DND-41 (cell line): ENCODE results near the gene TIGD7.

Experiments
- ATAC-seq: fragments of 200-7000 bp; cut with Tn5 transposase; 3 replicates; pipeline ENCODE4 v1.9.1; 2021; ENCODE audit warnings: low read depth; ENCODE audit not compliant: insufficient read depth
- DNase-seq: peaks from one replicate; pipeline ENCODE4 v3.0.0-alpha.2; 2020
- H2AFZ ChIP-seq: 2 replicates; pipeline ENCODE4 v1.6.0; 2012; ENCODE audit warnings: low read depth, low read length
- H3K27ac ChIP-seq: 2 replicates; pipeline ENCODE4 v1.5.1; 2012; ENCODE audit warnings: low read length, inconsistent platforms
- H3K27me3 ChIP-seq: fragments of 200-600 bp; sonication (generic); 2 replicates; pipeline ENCODE4 v1.6.0; 2012; ENCODE audit warnings: low read length, mild to moderate bottlenecking, inconsistent platforms; ENCODE audit not compliant: insufficient read depth, poor library complexity
- H3K36me3 ChIP-seq: 2 replicates; pipeline ENCODE4 v1.5.1; 2012; ENCODE audit warnings: low read length, inconsistent platforms; ENCODE audit not compliant: insufficient read depth
- H3K4me1 ChIP-seq: 2 replicates; pipeline ENCODE4 v1.5.1; 2012; ENCODE audit warnings: mild to moderate bottlenecking, low read length; ENCODE audit not compliant: insufficient read depth
- H3K4me2 ChIP-seq: 2 replicates; pipeline ENCODE4 v1.6.0; 2012; ENCODE audit warnings: mild to moderate bottlenecking, moderate library complexity, low read length, inconsistent platforms; ENCODE audit not compliant: insufficient read depth
- H3K4me3 ChIP-seq, 2 experiments: fragments of 200-600 bp in 1 of 2; shearing (Covaris generic) in 1 of 2; 2 replicates each; pipeline ENCODE4 v1.5.1; 2012 to 2016; ENCODE audit warnings: inconsistent platforms in 2 of 2, low read length in 2 of 2, mild to moderate bottlenecking in 2 of 2, low read depth in 1 of 2, moderate library complexity in 1 of 2
- H3K79me2 ChIP-seq: 2 replicates; pipeline ENCODE4 v1.6.0; 2012; ENCODE audit warnings: low read length, inconsistent platforms; ENCODE audit not compliant: insufficient read depth
- H3K9ac ChIP-seq: 2 replicates; pipeline ENCODE4 v1.6.0; 2012; ENCODE audit warnings: low read depth, mild to moderate bottlenecking, inconsistent platforms, low read length, moderate library complexity
- H3K9me3 ChIP-seq: 2 replicates; pipeline ENCODE4 v1.5.1; 2012; ENCODE audit warnings: low read length, moderate library complexity, mild to moderate bottlenecking, inconsistent platforms; ENCODE audit not compliant: insufficient read depth, severe bottlenecking
- H4K20me1 ChIP-seq: 2 replicates; pipeline ENCODE4 v1.6.0; 2012; ENCODE audit warnings: low read length; ENCODE audit not compliant: insufficient read depth
- CTCF ChIP-seq: IDR thresholded peaks from 2 replicates; pipeline ENCODE4 v1.5.1; 2012; ENCODE audit warnings: borderline replicate concordance, low read length, moderate library complexity, mild to moderate bottlenecking; ENCODE audit not compliant: poor library complexity, severe bottlenecking; ENCODE audit errors: extremely low read depth
- EZH2 ChIP-seq: IDR thresholded peaks from 3 replicates; pipeline ENCODE4 v1.6.1; 2012; ENCODE audit warnings: borderline replicate concordance, low read depth, mild to moderate bottlenecking, moderate library complexity, low read length, inconsistent platforms; ENCODE audit not compliant: severe bottlenecking

The TIGD7 gene

GRCh38 chr16:3295783-3296182, 9.4 kb downstream of the TIGD7 start:
- Histone ChIP-seq H3K79me2 (peaks cover 29% of the 10 kb centered on the region), H3K9me3 (no peaks in the 10 kb centered on the region), H4K20me1 (peaks cover 22% of the 10 kb centered on the region; the same call in 1 of the 2 replicates), H3K4me2 (no peak overlapping the region), H3K4me1 (0 out of 2 replicates have a peak, but pooled peaks cover under 1% of the 10 kb centered on the region), H3K9ac (no peak overlapping the region), H3K27ac (no peak overlapping the region), H3K36me3 (peaks cover 33% of the 10 kb centered on the region), H3K4me3 (no peak overlapping the region), H2AFZ (no peak overlapping the region), H3K27me3 (no peaks in the 10 kb centered on the region)
- DNase-seq (no peak), ATAC-seq (no peak)
- TF ChIP-seq CTCF (no peak), EZH2 (no peak)

GRCh38 chr16:3295209-3295608, 10.0 kb downstream of the TIGD7 start:
- Histone ChIP-seq H3K79me2 (peaks cover 34% of the 10 kb centered on the region), H3K4me1 (0 out of 2 replicates have a peak, but pooled peaks cover 4% of the 10 kb centered on the region), H3K9me3 (no peaks in the 10 kb centered on the region), H3K27ac (no peak overlapping the region), H4K20me1 (peaks cover 28% of the 10 kb centered on the region; the same call in 1 of the 2 replicates), H3K27me3 (no peaks in the 10 kb centered on the region), H3K9ac (no peak overlapping the region), H2AFZ (no peak overlapping the region), H3K4me3 (no peak overlapping the region), H3K36me3 (peaks cover 38% of the 10 kb centered on the region), H3K4me2 (no peak overlapping the region)
- DNase-seq (no peak), ATAC-seq (no peak)
- TF ChIP-seq CTCF: no peak
- no peak for TF ChIP-seq EZH2

GRCh38 chr16:3292604-3293003, 12.6 kb downstream of the TIGD7 start:
- no peak overlapping the region for H3K27ac ChIP-seq
- H3K9ac ChIP-seq: no peak overlapping the region
- H2AFZ ChIP-seq: no peak overlapping the region
- no peak overlapping the region for H3K4me2 ChIP-seq
- TF ChIP-seq EZH2 (no peak), CTCF (no peak)
- peaks cover 58% of the 10 kb centered on the region for H3K79me2 ChIP-seq
- no peak for ATAC-seq
- H3K4me3 ChIP-seq: no peak overlapping the region
- no peak for DNase-seq
- H3K36me3 ChIP-seq: peaks cover 57% of the 10 kb centered on the region
- 0 out of 2 replicates have a peak, but pooled peaks cover 4% of the 10 kb centered on the region for H3K4me1 ChIP-seq
- peaks cover 37% of the 10 kb centered on the region; the same call in 1 of the 2 replicates for H4K20me1 ChIP-seq
- peaks cover 6% of the 10 kb centered on the region for H3K9me3 ChIP-seq
- no peaks in the 10 kb centered on the region for H3K27me3 ChIP-seq
